Neural cell (in vitro differentiated cells): ENCODE results near the gene DAP.

Experiments used
- CTCF ChIP-seq: fragments of 450-650 bp; IDR thresholded peaks from 2 replicates; pipeline ENCODE4 v1.5.1; 2014; ENCODE audit warnings: antibody characterized with exemption, mild to moderate bottlenecking, moderate library complexity; ENCODE audit not compliant: poor library complexity, severe bottlenecking
- EP300 ChIP-seq: fragments of 450-650 bp; conservative IDR thresholded peaks from 2 replicates; pipeline ENCODE4 v1.6.1; 2014; ENCODE audit warnings: antibody characterized with exemption, mild to moderate bottlenecking, moderate library complexity; ENCODE audit not compliant: poor library complexity, severe bottlenecking
- EZH2 ChIP-seq: fragments of 200-600, 300-800 bp; shearing (Covaris generic), sonication (generic); IDR thresholded peaks from 2 replicates; pipeline ENCODE4 v1.6.1; 2014; ENCODE audit warnings: antibody characterized with exemption, low read length, borderline replicate concordance, mild to moderate bottlenecking; ENCODE audit not compliant: insufficient read depth, poor library complexity, severe bottlenecking
- POLR2AphosphoS5 ChIP-seq: IDR thresholded peaks from 2 replicates; pipeline ENCODE4 v1.6.1; 2012
- RAD21 ChIP-seq: fragments of 450-650 bp; conservative IDR thresholded peaks from 2 replicates; pipeline ENCODE4 v1.6.1; 2014; ENCODE audit warnings: antibody characterized with exemption, mild to moderate bottlenecking, moderate library complexity
- REST ChIP-seq: IDR thresholded peaks from 2 replicates; pipeline ENCODE4 v1.6.1; 2012; ENCODE audit warnings: borderline replicate concordance
- SMC3 ChIP-seq: fragments of 450-650 bp; conservative IDR thresholded peaks from 2 replicates; pipeline ENCODE4 v1.6.1; 2014; ENCODE audit warnings: antibody characterized with exemption, mild to moderate bottlenecking, moderate library complexity; ENCODE audit not compliant: poor library complexity
- TAF1 ChIP-seq: IDR thresholded peaks from 2 replicates; pipeline ENCODE4 v1.6.1; 2012; ENCODE audit warnings: low read depth

GRCh38 chr5:10666531-10667299 is 94.3 kb downstream of the DAP start:
- TF ChIP-seq CTCF, result no peak
- TF ChIP-seq EP300, result no peak
- no peak for TF ChIP-seq REST
- TF ChIP-seq EZH2, result no peak
- TF ChIP-seq POLR2AphosphoS5, result no peak
- no peak for TF ChIP-seq TAF1
- TF ChIP-seq RAD21, result no peak
- TF ChIP-seq SMC3, result no peak
